PC-3 (cell line): ENCODE data around the gene NRCAM.

Experiments used
- CTCF ChIP-seq: fragments of 300-600 bp; sonication (generic); conservative IDR thresholded peaks from 2 replicates; pipeline ENCODE4 v1.5.1; 2017; ENCODE audit warnings: antibody characterized with exemption, low read depth, mild to moderate bottlenecking, low read length
- EZH2 ChIP-seq: fragments of 300-600 bp; sonication (generic); IDR thresholded peaks from one replicate; pipeline ENCODE4 v1.6.1; 2017; ENCODE audit warnings: antibody characterized with exemption, mild to moderate bottlenecking, low read length; ENCODE audit not compliant: unreplicated experiment

DNA sequence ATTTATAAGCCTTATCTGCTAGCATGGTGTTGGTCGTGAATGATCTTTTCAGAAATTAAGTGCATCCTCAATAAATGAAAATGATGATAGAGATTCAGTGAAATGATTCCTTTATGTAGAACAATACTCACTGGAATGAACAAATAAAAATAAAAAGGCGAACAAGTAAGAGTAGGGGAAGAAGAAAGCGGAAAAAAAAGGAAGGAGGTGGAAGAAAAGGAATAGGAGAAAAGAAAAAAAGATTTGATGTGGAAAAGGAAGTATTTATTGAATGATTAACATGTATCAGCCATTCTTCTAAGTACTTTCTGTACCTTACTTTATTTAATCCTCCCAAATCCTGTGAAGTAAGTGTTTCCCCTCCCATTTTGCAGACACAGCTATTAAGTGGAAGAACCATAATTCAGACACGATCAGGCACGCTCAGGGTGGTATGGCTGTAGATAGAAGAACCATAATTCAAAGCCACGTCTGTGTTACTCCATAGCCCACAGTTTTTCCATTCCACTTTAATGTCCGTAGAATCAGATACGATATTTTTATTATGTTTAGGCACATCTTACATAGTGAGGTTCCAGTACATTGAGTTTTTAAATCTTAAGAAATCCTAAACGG, 169.8 kb downstream of the NRCAM start:
- TF ChIP-seq CTCF = no peak
- TF ChIP-seq EZH2 = no peak
